ENCODE data around the gene DRD4. TPM values are rescaled to one million over a fixed set of nuclear protein-coding genes. Genes with fewer than 3 reads are reported as not detected.
"Not testable (repeated sequence)": the region's sequence is repeated elsewhere in the genome, so short reads cannot be mapped to it uniquely, and the experiment has no call there.

The DRD4 gene
- total RNA-seq, 1 donor from 2014 or later = 0.16 TPM

- peak; percentile 60 for DNase-seq (ENCODE audit: missing footprints)
- ATAC-seq = no peak
- intact Hi-C loops (cut with DNase I) = no loop called here
Observed at GRCh38 chr11:637593-638521, 788 bp downstream of the DRD4 start.

- intact Hi-C loops (cut with DNase I) = no loop called here
- no peak for ATAC-seq
Observed at GRCh38 chr11:638631-639331, 1.7 kb downstream of the DRD4 start.

GRCh38 chr11:639332-639955 lies 2.4 kb downstream of the DRD4 start:
- DNase-seq (ENCODE audit: missing footprints) = peak; percentile 33
- intact Hi-C loops (cut with DNase I) = no loop called here
- ATAC-seq = no peak

More at GRCh38 chr11:638631-639331, 1.7 kb downstream of the DRD4 start:
- peak; percentile 35 for DNase-seq (ENCODE audit: missing footprints)

- intact Hi-C loops (cut with DNase I) = no loop called here
- ATAC-seq (no peak), DNase-seq (ENCODE audit: missing footprints) (peak; percentile 60)
Observed at GRCh38 chr11:640021-640706, 3.1 kb downstream of the DRD4 start.

- peak; percentile 52 for DNase-seq (ENCODE audit: missing footprints)
- ATAC-seq = no peak
- intact Hi-C loops (cut with DNase I) = no loop called here
Observed at GRCh38 chr11:641806-642370, 4.8 kb downstream of the DRD4 start.

- intact Hi-C loops (cut with DNase I) = no loop called here
- ATAC-seq (no peak), DNase-seq (ENCODE audit: missing footprints) (peak; percentile 45)
Observed at GRCh38 chr11:643366-643765, 6.3 kb downstream of the DRD4 start.

- intact Hi-C loops (cut with DNase I) = no loop called here
- ATAC-seq = no peak
Observed at GRCh38 chr11:643849-644738, 7.0 kb downstream of the DRD4 start.

GRCh38 chr11:645536-645935 lies 8.5 kb downstream of the DRD4 start:
- no peak for ATAC-seq
- intact Hi-C loops (cut with DNase I) = no loop called here
- DNase-seq (ENCODE audit: missing footprints) = no peak

More at GRCh38 chr11:643849-644738, 7.0 kb downstream of the DRD4 start:
- DNase-seq (ENCODE audit: missing footprints) = no peak

GRCh38 chr11:646214-646613 lies 9.1 kb downstream of the DRD4 start:
- ATAC-seq (no peak), DNase-seq (ENCODE audit: missing footprints) (no peak)
- intact Hi-C loops (cut with DNase I) = no loop called here

GRCh38 chr11:647672-648158 lies 10.6 kb downstream of the DRD4 start:
- DNase-seq (ENCODE audit: missing footprints); ATAC-seq; intact Hi-C loops (cut with DNase I): not testable (repeated sequence)

GRCh38 chr11:650482-650881 lies 13.4 kb downstream of the DRD4 start:
- DNase-seq (ENCODE audit: missing footprints) (no peak), ATAC-seq (no peak)
- intact Hi-C loops (cut with DNase I) = no loop called here

- intact Hi-C loops (cut with DNase I); ATAC-seq; DNase-seq (ENCODE audit: missing footprints): not testable (repeated sequence)
Observed at GRCh38 chr11:653136-653535, 16.1 kb downstream of the DRD4 start.

GRCh38 chr11:653837-654236 lies 16.8 kb downstream of the DRD4 start:
- intact Hi-C loops (cut with DNase I) = no loop called here

GRCh38 chr11:654444-654843 lies 17.4 kb downstream of the DRD4 start:
- DNase-seq (ENCODE audit: missing footprints); intact Hi-C loops (cut with DNase I); ATAC-seq: not testable (repeated sequence)

More at GRCh38 chr11:653837-654236, 16.8 kb downstream of the DRD4 start:
- ATAC-seq = no peak
- no peak for DNase-seq (ENCODE audit: missing footprints)

GRCh38 chr11:655036-655726 lies 18.1 kb downstream of the DRD4 start:
- ATAC-seq (no peak), DNase-seq (ENCODE audit: missing footprints) (no peak)
- intact Hi-C loops (cut with DNase I) = no loop called here

- no peak for DNase-seq (ENCODE audit: missing footprints)
- no peak for ATAC-seq
- intact Hi-C loops (cut with DNase I) = no loop called here
Observed at GRCh38 chr11:656426-656825, 19.4 kb downstream of the DRD4 start.

- ATAC-seq (no peak), DNase-seq (ENCODE audit: missing footprints) (no peak)
- intact Hi-C loops (cut with DNase I) = no loop called here
Observed at GRCh38 chr11:656866-657265, 19.8 kb downstream of the DRD4 start.

Data from Right ventricle myocardium inferior (tissue), 1 donor.